NCI-H446 treated with DMSO at 0.1 percent for 48 hours (cell line): ENCODE results near the gene ARHGEF17.
"Not testable (repeated sequence)": the region's sequence is repeated elsewhere in the genome, so short reads cannot be mapped to it uniquely, and the experiment has no call there.

Source experiments
- DNase-seq: peaks from one replicate; lab custom pipeline; 2025; lab: John Stamatoyannopoulos, UW

The ARHGEF17 gene

GRCh38 chr11:73308003-73308960 lies at the start of gene ARHGEF17:
TSS of gene ARHGEF17 (plus strand) at chr11:73308276. CDS start at chr11:73308639, 363 bp downstream.
- peak; percentile 73 for DNase-seq

GRCh38 chr11:73259406-73260126 lies 48.5 kb upstream of the ARHGEF17 start:
- no peak for DNase-seq

- DNase-seq, result no peak
Measured at GRCh38 chr11:73260127-73260457, 48.0 kb upstream of the ARHGEF17 start.

DNA sequence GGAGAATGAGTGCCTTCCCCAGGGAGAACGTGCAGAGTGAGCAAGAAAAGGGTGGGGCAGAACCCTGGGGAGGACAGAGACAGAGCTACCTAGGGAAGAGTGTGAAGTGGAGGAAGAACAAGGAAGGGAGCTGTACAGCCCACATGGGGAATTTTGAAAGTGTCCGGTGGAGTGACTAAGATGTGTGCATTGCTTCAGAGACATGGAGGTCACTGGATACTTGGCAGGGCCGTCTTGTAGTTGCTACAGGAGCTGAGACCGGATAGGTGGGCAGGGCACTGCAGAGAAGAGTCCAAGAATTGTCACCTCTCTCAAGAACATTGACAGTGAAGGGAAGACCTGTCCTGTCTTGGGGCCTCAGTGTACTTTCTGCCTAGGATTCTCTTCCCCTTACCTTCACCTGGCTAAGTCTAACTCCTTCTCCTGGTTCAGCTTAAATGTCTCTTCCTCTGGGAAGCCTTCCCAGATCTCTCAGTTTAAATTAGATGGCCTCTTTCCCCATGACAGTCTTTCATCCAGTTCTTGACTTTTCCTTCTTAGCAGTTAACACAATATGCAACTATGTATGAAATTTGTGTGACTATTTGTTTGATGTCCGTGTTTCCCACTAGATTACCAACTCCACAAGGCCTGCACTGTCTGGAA lies 45.1 kb upstream of the ARHGEF17 start:
- no peak for DNase-seq

- no peak for DNase-seq
Measured at GRCh38 chr11:73263640-73264039, 44.4 kb upstream of the ARHGEF17 start.

- no peak for DNase-seq
Measured at GRCh38 chr11:73265278-73265810, 42.7 kb upstream of the ARHGEF17 start.

GRCh38 chr11:73265853-73266645 lies 42.0 kb upstream of the ARHGEF17 start:
- no peak for DNase-seq

GRCh38 chr11:73266646-73267020 lies 41.4 kb upstream of the ARHGEF17 start:
- no peak for DNase-seq

DNA sequence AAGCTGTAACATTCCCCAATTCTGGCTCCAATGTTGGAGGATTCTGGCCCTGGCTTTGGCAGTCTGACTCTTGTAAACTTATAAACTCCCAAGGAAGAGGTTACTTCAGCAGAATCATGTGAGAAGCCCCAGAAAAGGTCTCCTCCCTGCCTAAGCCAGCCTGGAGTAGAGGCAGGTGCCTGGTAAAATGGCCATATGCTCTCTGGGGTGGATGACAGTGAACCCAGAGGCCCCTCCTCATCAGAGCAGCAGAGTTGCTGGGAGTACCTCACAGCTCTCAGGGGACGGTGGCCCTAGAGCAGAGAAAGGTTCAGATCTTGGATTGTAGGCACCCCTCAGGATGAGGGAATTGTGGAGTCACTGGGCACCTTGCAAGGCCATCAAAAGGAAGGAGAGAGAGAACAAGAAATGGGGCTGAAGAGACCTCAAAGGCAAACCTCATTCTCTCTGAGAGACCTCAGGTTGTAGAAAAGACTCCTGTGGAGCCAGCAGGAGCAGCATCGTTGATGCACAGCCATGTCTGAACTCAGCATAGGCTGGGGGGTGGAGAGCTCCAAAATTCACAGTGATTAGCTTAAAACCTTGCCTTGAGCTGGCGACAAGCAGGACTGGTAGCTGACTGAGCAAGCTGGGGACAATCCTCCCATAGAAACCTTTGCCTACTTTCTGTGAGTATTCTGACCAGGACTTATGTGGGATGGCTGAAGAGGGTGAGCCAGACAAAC lies 40.8 kb upstream of the ARHGEF17 start:
- DNase-seq, result no peak

GRCh38 chr11:73267906-73268540 lies 40.1 kb upstream of the ARHGEF17 start:
- no peak for DNase-seq

- no peak for DNase-seq
Measured at GRCh38 chr11:73268671-73269271, 39.3 kb upstream of the ARHGEF17 start.

DNA sequence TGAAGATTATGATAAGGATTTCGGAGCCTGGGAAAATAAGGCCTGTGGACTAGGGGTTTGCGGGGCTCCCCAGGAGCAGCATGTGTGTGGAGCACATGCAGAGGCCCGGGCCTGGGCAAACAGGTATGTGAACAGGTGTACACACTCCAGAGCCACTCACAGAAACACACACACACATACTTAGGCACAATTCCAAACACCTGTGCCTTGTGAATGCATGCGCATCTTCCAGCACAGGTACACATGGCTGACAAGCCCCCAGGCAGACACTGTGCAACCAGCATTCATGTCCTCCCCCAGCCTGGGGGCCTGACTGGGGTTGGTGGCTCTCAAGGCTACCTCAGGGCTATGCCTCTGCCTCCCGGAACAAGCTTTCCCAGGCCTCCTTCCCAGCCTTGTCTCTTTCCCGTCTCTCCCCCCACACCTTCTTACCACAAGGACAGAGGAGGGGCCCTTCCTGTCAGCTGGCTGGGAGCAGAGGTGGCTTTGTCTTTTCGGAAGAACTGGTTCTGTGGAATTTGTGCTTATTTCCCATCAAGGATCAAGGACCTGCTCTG lies 38.5 kb upstream of the ARHGEF17 start:
- no peak for DNase-seq

DNA sequence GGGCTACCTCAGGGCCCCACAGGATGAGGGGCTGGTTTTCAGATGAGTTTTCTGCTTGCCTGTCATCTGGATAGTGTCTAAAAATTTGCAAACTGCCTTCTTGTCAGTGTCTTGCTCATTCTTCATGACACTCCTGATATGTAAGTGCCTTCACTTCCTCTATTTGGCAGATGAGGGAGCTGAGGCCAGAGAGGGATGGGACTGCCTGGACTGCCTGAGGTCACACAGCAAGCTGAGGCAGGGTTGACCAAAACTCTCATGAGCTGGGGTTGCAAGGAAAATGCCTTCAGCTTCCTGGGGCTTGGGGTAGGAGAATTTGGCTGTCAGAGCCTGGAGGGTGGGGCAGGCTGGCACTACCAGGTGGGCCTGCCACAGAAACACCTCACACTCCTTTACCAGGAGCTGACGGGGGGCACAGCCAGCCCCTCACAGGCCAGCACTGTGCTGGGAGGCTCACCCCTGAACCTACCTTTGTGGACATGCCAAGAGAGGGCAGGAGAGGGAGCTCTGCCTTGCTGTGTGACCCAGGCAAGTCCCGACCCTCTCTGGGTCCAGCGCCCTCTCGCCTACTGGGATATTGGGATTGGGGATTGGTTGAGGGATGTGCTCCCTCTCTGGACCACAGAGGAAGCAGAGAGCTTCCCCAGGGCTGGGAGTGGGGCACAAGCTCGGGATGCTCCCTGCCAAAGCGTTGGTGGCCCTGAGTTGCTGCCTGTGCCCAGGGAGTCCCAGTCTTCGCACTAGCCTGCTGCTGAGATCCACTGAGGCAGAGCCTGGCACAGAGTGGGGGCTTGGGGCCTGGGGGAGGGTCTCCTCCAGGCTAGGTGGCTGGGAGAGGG lies 37.8 kb upstream of the ARHGEF17 start:
- DNase-seq, result no peak

- DNase-seq, result no peak
Measured at GRCh38 chr11:73270855-73271477, 37.1 kb upstream of the ARHGEF17 start.

GRCh38 chr11:73271478-73271865 lies 36.6 kb upstream of the ARHGEF17 start:
- not testable (repeated sequence) for DNase-seq

DNA sequence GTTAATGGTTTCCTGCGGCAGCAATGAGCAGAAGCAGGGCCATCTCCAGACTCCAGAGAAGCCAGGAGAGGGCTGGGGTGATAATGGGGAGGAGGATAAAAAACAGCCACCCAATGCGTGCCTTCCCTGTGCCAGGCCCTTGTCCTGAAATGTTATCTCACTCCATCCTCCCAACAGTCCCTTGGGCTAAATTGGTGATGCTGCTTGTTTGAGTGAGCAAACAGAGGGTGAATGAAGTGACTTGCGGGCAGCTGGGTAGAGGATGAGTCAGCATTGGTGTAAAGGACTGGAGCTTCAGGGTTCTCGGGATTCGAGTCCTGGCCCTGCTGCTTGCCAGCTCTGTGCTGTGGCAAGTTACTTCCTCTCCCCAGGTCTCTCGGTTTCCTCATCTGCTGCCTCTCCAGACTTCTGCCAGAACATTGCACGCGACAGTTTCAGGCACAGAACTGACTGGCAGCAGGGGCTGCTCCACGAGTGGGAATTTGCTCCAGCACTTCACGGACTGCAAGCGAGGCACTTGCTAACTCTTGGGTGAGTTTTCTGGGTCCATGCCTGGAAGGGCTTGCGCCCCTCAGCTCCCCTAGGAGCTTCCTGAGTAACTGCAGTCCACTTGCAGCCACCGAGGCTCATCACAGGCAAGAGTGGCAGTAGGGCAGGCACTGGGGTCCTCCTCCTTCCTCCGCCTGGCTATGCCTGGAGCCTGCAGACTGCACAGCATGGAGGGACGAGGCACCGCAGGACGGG lies 36.0 kb upstream of the ARHGEF17 start, which contains the start of gene P2RY6:
TSS of gene P2RY6 (plus strand) at position 403 of the 744 bp plus-strand sequence. CDS start 24,181 bp downstream, outside the sequence.
- DNase-seq, result peak; percentile 9

GRCh38 chr11:73272680-73273038 lies 35.4 kb upstream of the ARHGEF17 start:
- no peak for DNase-seq
